GM23338 (cell line): Measurements from ENCODE around the gene CDC27. TPM values are rescaled to one million over a fixed set of nuclear protein-coding genes. Genes with fewer than 3 reads are reported as not detected.

Experiments
- ATAC-seq: fragments of 200-7000 bp; cut with Tn5 transposase; 3 replicates; pipeline ENCODE4 v1.9.1; 2020
- DNase-seq: peaks from one replicate; pipeline ENCODE4 v3.0.0-alpha.2; 2015; ENCODE audit warnings: low spot score
- H2AFZ ChIP-seq: fragments of 200-600 bp; sonication (generic); 2 replicates; pipeline ENCODE4 v1.8.0; 2016; ENCODE audit warnings: antibody characterized with exemption, mild to moderate bottlenecking, moderate library complexity
- H3F3A ChIP-seq: fragments of 200-600 bp; sonication (generic); replicated peaks from 2 replicates; pipeline ENCODE4 v1.8.0; 2017; ENCODE audit warnings: antibody characterized with exemption, mixed run types, low read depth
- H3K27ac ChIP-seq: fragments of 200-600 bp; sonication (generic); 2 replicates; pipeline ENCODE4 v1.6.1; 2016; ENCODE audit warnings: low read depth
- H3K27me3 ChIP-seq: fragments of 200-600 bp; sonication (generic); 2 replicates; pipeline ENCODE4 v1.8.0; 2016; ENCODE audit warnings: mild to moderate bottlenecking, mixed run types, moderate library complexity; ENCODE audit not compliant: insufficient read depth
- H3K36me3 ChIP-seq: fragments of 200-600 bp; sonication (generic); 2 replicates; pipeline ENCODE4 v1.8.0; 2016; ENCODE audit warnings: mild to moderate bottlenecking; ENCODE audit not compliant: insufficient read depth
- H3K4me1 ChIP-seq: fragments of 200-600 bp; sonication (generic); 2 replicates; pipeline ENCODE4 v1.8.0; 2016; ENCODE audit warnings: mild to moderate bottlenecking, moderate library complexity; ENCODE audit not compliant: insufficient read depth
- H3K4me2 ChIP-seq: fragments of 200-600 bp; sonication (generic); 2 replicates; pipeline ENCODE4 v1.7.1; 2017; ENCODE audit warnings: mixed run types
- H3K4me3 ChIP-seq: fragments of 200-600 bp; sonication (generic); 2 replicates; pipeline ENCODE4 v1.6.1; 2016; ENCODE audit warnings: mixed run types
- H3K79me2 ChIP-seq: fragments of 200-600 bp; sonication (generic); replicated peaks from 2 replicates; pipeline ENCODE4 v1.8.0; 2017; ENCODE audit warnings: mild to moderate bottlenecking; ENCODE audit not compliant: insufficient read depth
- H3K9me2 ChIP-seq: fragments of 200-600 bp; sonication (generic); 2 replicates; pipeline ENCODE4 v1.8.0; 2017; ENCODE audit not compliant: insufficient read depth
- H4K20me1 ChIP-seq: fragments of 200-600 bp; sonication (generic); replicated peaks from 2 replicates; pipeline ENCODE4 v1.8.0; 2017; ENCODE audit warnings: mild to moderate bottlenecking; ENCODE audit not compliant: insufficient read depth
- H3K27ac Mint-ChIP-seq: 2 replicates; pipeline ENCODE4 v1.8.0; 2020; ENCODE audit warnings: inconsistent platforms, mild to moderate bottlenecking, moderate library complexity, mixed read lengths
- H3K27me3 Mint-ChIP-seq: 3 replicates; pipeline ENCODE4 v1.8.0; 2022; ENCODE audit warnings: low read depth, mild to moderate bottlenecking, moderate library complexity, mixed read lengths, inconsistent platforms; ENCODE audit not compliant: insufficient read depth, poor library complexity
- H3K36me3 Mint-ChIP-seq: 3 replicates; pipeline ENCODE4 v1.8.0; 2021; ENCODE audit warnings: low read depth, mild to moderate bottlenecking, inconsistent platforms, moderate library complexity, mixed read lengths
- H3K4me1 Mint-ChIP-seq: 3 replicates; pipeline ENCODE4 v1.8.0; 2020; ENCODE audit warnings: mild to moderate bottlenecking, inconsistent platforms, mixed read lengths
- H3K4me3 Mint-ChIP-seq: 3 replicates; pipeline ENCODE4 v1.8.0; 2021; ENCODE audit warnings: moderate library complexity, mild to moderate bottlenecking, inconsistent platforms, mixed read lengths
- H3K9me3 Mint-ChIP-seq: 3 replicates; pipeline ENCODE4 v1.8.0; 2020; ENCODE audit warnings: moderate library complexity, mild to moderate bottlenecking, inconsistent platforms, mixed read lengths
- CREB1 ChIP-seq: fragments of 250-450 bp; sonication (Bioruptor Pico); IDR thresholded peaks from 2 replicates; pipeline ENCODE4 v1.5.0; 2020; ENCODE audit warnings: low read depth, mild to moderate bottlenecking, moderate library complexity
- EZH2 ChIP-seq: fragments of 200-600 bp; sonication (generic); IDR thresholded peaks from one replicate; pipeline ENCODE4 v1.8.0; 2017; ENCODE audit warnings: antibody characterized with exemption, mild to moderate bottlenecking, low read depth; ENCODE audit not compliant: unreplicated experiment
- EZH2phosphoT487 ChIP-seq: fragments of 200-600 bp; sonication (generic); IDR thresholded peaks from one replicate; pipeline ENCODE4 v1.8.1; 2018; ENCODE audit warnings: antibody characterized with exemption; ENCODE audit not compliant: unreplicated experiment
- JUNB ChIP-seq: IDR thresholded peaks from one replicate; pipeline ENCODE4 v1.6.1; 2016; ENCODE audit warnings: antibody characterized with exemption; ENCODE audit not compliant: unreplicated experiment
- POLR2AphosphoS5 ChIP-seq: IDR thresholded peaks from 2 replicates; pipeline ENCODE4 v1.6.1; 2016; ENCODE audit warnings: antibody characterized with exemption, low read depth
- REST ChIP-seq: IDR thresholded peaks from one replicate; pipeline ENCODE4 v1.6.1; 2018; ENCODE audit warnings: antibody characterized with exemption; ENCODE audit not compliant: unreplicated experiment
- STAT1 ChIP-seq: IDR thresholded peaks from one replicate; pipeline ENCODE4 v1.6.1; 2016; ENCODE audit warnings: antibody characterized with exemption; ENCODE audit not compliant: unreplicated experiment
- ZNF114 ChIP-seq: fragments of 250-450 bp; sonication (Bioruptor Pico); IDR thresholded peaks from 2 replicates; pipeline ENCODE4 v1.5.0; 2020; ENCODE audit warnings: mild to moderate bottlenecking, moderate library complexity
- polyA plus RNA-seq: library from polyadenylated mRNA; unstranded; fragments of >200 nt; fragmentation: Nextera tagmentation; extraction: Ambion mirVana; gene quantifications from 2 replicates; pipeline ENCODE4 v1.2.1, GENCODE V29; 2016
- total RNA-seq: library from RNA; depleted of rRNA; stranded (reverse); fragments of >200 nt; shearing (Covaris generic); gene quantifications from 2 replicates; pipeline ENCODE4 v1.2.3, GENCODE V29; 2014
- TF ChIP-seq, protein P1 (sequence below): IDR thresholded peaks from 2 replicates; pipeline ENCODE4 v1.6.1; 2016; ENCODE audit warnings: antibody characterized with exemption

Gene CDC27
- total and polyA plus RNA-seq, 2 experiments from 2014 or later: 49.7 to 85.5 TPM

GRCh38 chr17:47220531-47220999 lies 31.5 kb upstream of the CDC27 start:
- H3K27me3 ChIP-seq: no peaks in the 10 kb centered on the region
- Mint-ChIP-seq H3K4me3 (no peak overlapping the region), H3K9me3 (peaks cover 16% of the 10 kb centered on the region), H3K27ac (no peak overlapping the region), H3K4me1 (peaks cover 16% of the 10 kb centered on the region), H3K27me3 (peaks cover 10% of the 10 kb centered on the region), H3K36me3 (peaks cover 7% of the 10 kb centered on the region; the same call in 2 of the 3 replicates)
- H3F3A ChIP-seq: no peaks in the 10 kb centered on the region
- no peak overlapping the region for H3K4me3 ChIP-seq
- no peaks in the 10 kb centered on the region for H3K79me2 ChIP-seq
- peaks cover 13% of the 10 kb centered on the region for H3K4me1 ChIP-seq
- no peak for TF ChIP-seq EZH2
- TF ChIP-seq, protein P1, sequence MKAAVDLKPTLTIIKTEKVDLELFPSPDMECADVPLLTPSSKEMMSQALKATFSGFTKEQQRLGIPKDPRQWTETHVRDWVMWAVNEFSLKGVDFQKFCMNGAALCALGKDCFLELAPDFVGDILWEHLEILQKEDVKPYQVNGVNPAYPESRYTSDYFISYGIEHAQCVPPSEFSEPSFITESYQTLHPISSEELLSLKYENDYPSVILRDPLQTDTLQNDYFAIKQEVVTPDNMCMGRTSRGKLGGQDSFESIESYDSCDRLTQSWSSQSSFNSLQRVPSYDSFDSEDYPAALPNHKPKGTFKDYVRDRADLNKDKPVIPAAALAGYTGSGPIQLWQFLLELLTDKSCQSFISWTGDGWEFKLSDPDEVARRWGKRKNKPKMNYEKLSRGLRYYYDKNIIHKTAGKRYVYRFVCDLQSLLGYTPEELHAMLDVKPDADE: no peak
- TF ChIP-seq REST: no peak
- no peak for TF ChIP-seq EZH2phosphoT487
- TF ChIP-seq ZNF114 (CRISPR knock-in tag): no peak
- TF ChIP-seq CREB1 (CRISPR knock-in tag): no peak
- TF ChIP-seq JUNB: no peak
- TF ChIP-seq POLR2AphosphoS5: no peak
- peak overlapping the region; percentile 34; the same call in 1 of the 2 replicates for H3K4me2 ChIP-seq
- H3K27ac ChIP-seq: no peak overlapping the region
- ATAC-seq (peak; percentile 24; the same call in 2 of the 3 replicates), DNase-seq (no peak)
- H2AFZ ChIP-seq: no peak overlapping the region
- no peaks in the 10 kb centered on the region for H3K36me3 ChIP-seq
- H3K9me2 ChIP-seq: no peaks in the 10 kb centered on the region
- H4K20me1 ChIP-seq: no peaks in the 10 kb centered on the region

DNA sequence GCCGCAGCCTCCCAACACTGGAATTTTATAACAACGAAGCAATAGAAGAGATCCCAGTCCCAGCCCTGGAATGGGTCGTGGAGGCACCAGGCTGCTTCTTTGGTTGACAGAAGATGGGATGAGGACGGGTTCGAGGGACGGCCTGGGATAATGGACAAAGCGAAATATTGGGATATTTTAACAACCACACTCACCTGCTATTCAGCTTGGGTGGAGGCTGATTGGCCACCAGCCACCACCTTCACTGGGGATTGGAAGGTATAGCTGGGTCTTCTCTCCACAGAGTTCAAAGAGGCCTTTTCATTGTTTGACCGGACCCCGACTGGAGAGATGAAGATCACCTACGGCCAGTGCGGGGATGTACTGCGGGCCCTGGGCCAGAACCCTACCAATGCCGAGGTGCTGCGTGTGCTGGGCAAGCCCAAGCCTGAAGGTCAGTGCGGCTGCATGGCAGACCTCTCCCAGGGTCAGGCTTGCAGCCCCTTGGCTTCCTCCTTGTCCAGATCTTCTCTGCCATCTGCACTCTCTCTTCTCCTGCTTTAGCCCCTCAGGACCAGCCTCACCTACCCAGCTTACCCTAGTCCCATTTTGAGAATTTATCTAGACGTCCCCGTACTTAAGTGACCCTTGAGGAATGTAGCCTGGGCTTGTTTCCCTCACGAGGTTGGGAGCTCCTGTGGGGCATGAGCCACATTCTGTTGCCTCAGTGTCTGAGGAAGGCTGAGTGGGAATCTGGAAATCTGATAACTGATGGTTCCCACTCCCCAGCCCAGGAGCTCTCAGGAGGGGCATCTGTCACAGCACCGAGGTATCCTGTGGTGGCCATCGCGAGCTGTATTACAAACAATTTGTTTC lies 30.8 kb upstream of the CDC27 start:
- H3K79me2 ChIP-seq: no peaks in the 10 kb centered on the region
- Mint-ChIP-seq H3K27me3 (peaks cover 10% of the 10 kb centered on the region), H3K27ac (no peak overlapping the region), H3K4me3 (no peak overlapping the region), H3K9me3 (peaks cover 16% of the 10 kb centered on the region), H3K36me3 (peaks cover 7% of the 10 kb centered on the region; the same call in 2 of the 3 replicates), H3K4me1 (peaks cover 16% of the 10 kb centered on the region)
- H3K4me3 ChIP-seq: no peak overlapping the region
- no peaks in the 10 kb centered on the region for H3K27me3 ChIP-seq
- no peaks in the 10 kb centered on the region for H3K9me2 ChIP-seq
- peak; percentile 50 for ATAC-seq
- H3F3A ChIP-seq: no peaks in the 10 kb centered on the region
- H3K4me2 ChIP-seq: 0 out of 2 replicates have a peak overlapping the region, but pooled peaks have one; percentile 34
- no peak for TF ChIP-seq STAT1
- H3K4me1 ChIP-seq: peaks cover 13% of the 10 kb centered on the region
- H2AFZ ChIP-seq: no peak overlapping the region
- no peak for DNase-seq
- H3K27ac ChIP-seq: no peak overlapping the region
- H3K36me3 ChIP-seq: no peaks in the 10 kb centered on the region
- H4K20me1 ChIP-seq: no peaks in the 10 kb centered on the region
